Activated CD4-positive, alpha-beta T cell treated with anti-CD3 and anti-CD28 coated beads for 4 hours (primary cell): Measurements from ENCODE around the gene GYPE.
"Not testable (repeated sequence)": the region's sequence is repeated elsewhere in the genome, so short reads cannot be mapped to it uniquely, and the experiment has no call there.

Source experiments
- DNase-seq, 2 donors: peaks; one replicate each; pipeline ENCODE4 v3.0.0-alpha.2; 2020

The GYPE gene

DNA sequence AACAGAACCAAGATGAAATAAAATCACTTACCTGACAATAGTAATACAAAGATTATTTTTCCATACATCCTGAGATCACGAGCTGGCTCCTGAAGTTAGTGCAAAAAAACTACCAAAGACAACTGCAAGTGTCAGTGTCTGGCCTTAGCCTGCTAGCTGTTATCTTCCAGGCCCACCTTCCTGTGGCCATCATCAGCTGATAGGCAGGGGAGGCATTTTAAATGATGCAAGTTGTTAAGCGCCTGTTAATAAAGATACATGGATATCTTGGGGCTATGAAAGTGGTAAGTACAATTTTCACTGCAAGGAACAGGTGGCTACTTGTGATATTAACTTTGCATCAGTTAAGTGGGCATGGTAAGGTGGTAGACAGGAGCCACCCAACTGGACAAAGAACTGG lies at the start of gene GYPE:
Gene GYPE (minus strand): TSS at position 120 of the 400 bp plus-strand sequence. CDS start 52 bp downstream, at position 68.
- DNase-seq, result not testable (repeated sequence)

DNA sequence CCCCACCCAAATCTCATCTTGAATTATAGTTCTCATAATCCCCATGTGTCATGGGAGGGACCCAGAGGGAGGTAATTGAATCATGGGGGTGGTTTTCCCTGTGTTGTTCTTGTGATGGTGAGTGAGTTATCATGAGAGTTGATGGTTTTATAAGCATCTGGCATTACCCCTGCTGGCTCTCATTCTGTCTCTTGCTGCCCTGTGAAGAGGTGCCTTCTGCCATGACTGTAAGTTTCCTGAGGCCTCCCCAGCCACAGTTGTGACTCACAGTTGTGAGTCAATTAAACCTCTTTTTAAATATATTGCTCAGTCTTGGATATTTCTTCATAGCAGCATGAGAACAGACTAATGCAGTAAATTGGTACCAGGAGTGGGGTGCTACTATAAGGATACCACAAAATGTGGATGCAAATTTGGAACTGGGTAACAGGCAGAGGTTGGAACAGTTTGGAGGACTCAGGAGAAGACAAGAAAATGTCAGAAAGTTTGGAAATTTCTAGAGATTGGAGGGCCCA lies 46.2 kb upstream of the GYPE start:
- not testable (repeated sequence) for DNase-seq

DNA sequence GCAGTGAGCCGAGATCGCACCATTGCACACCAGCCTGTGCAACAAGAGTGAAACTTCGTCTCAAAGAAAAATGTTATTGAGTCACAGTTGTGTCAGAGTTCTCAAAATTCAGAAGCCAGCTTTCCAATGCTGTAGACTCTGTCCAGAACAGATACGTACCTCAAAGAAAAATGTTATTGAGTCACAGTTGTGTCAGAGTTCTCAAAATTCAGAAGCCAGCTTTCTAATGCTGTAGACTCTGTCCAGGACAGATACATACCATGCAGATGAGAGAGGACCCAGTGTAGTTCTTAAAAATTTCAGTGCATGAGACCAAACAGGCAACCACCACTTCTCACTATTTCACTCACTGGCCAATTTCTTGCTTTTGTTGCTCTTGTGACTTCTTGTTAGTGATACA lies 45.6 kb upstream of the GYPE start:
- not testable (repeated sequence) for DNase-seq

DNA sequence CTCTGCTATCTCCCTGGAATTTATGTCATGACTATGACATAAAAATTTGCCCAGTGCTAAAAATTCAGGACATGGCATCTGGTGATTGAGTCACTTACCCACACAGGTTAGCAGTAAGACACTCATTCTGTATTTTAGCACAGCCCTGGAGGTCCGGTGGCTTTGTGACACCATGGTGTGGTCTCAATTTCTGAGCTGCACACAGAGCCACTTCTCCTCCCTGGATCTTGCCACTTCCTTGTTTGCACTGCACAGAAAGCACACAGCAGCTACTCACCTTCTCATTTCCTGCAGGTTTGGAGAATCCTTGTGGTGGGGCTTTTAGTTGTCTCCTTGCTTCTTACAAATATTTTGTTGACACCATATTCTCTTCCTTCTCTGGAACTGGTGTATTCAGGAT lies 44.8 kb upstream of the GYPE start:
- DNase-seq, result not testable (repeated sequence)

DNA sequence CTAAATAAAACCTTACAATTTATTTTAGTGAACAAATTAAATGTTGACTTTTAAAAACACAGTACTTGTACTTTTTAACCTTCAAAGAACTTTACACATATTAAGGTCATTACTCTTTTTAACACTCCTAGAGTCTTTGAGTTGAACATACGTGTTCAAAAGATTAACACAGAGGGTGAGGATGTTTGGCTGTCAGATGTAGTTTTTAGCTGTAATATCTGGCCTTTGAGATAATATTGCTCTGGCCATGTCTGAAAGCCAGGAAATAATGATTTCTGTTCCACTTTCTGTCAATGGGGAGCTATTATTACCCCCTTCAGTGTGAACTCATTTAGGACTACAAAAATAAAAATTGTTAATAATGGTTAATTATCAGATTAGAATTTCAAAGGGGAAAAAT lies 42.1 kb upstream of the GYPE start:
- DNase-seq, result not testable (repeated sequence)

DNA sequence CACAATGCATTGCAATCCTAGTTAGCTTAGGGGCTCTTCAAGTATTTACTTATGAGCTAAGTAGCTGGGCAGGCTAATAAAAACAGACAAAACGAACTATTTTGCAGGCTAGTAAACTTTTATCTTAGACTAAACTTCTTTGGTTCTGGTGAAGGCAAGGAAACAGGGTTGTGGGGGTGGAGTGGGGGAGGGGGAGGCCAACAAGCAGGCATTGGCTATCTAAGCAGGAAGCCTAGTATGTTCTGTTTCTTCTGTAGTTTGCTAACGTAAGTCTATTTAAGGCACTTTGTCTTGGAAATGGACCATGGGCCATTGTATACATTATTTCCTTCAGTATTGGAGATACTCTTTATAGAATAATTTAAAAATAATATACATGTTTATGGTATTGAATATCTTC lies 35.3 kb upstream of the GYPE start:
- DNase-seq, result not testable (repeated sequence)

DNA sequence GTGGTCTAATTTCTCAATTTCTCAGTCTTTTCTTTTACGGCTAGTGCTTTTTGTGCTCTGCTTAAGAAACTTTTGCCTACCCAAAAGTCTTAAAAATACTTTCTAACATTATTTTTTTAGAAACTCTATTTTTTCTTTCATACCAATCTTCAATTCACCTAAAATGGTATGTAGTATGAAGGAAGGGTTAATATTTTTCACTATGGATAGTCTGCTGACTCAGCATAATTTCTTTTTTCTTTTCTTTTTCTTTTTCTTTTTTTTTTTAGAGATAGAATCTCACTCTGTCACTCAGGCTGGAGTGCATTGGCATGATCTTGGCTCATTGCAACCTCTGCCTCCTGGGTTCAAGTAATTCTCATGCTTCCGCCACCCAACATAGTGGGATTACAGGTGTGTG lies 34.2 kb upstream of the GYPE start:
- DNase-seq, result no peak

DNA sequence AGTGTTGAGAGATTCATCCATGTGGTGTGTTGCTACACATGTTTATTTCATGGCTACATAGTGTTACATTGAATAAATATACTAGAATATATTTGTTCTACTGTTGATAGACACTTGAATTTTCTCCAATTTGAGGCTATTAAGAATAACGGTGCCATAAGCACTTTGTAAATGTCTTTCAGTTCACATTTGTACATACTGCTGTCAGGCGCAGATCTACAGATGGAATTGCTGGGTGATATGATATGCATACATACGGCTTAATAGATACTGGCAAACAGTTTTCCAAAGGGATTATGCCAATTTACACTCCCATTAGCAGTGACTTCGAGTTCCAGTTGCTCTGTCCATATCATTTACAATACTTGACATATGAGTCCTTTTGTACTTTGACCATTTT lies 33.5 kb upstream of the GYPE start:
- DNase-seq, result not testable (repeated sequence)

DNA sequence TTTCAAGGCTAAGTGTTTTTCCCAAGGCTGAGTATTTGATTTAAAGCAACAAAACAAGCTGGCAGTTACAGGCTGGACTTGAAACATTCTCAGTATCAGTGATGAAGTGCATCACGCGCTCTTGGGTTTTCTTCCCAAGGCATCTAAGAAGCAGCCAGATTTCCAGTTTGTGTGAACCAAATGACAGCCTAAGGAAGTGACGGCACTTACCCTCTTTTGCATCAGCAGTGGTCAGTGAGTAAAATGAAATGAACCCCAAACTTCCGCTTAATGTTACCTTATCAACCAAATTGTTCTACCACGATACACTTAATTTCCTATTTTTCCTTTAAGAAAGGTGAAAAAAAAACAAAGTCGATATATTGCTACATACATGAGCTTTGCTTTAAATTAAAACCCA lies 15.8 kb upstream of the GYPE start:
- DNase-seq, result no peak

DNA sequence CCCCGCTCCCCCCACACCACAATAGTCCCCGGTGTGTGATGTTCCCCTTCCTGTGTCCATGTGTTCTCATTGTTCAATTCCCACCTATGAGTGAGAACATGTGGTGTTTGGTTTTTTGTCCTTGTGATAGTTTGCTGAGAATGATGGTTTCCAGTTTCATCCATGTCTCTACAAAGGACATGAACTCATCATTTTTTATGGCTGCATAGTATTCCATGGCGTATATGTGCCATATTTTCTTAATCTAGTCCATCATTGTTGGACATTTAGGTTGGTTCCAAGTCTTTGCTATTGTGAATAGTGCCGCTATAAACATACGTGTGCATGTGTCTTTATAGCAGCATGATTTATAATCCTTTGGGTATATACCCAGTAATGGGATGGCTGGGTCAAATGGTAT lies 11.1 kb upstream of the GYPE start:
- not testable (repeated sequence) for DNase-seq

DNA sequence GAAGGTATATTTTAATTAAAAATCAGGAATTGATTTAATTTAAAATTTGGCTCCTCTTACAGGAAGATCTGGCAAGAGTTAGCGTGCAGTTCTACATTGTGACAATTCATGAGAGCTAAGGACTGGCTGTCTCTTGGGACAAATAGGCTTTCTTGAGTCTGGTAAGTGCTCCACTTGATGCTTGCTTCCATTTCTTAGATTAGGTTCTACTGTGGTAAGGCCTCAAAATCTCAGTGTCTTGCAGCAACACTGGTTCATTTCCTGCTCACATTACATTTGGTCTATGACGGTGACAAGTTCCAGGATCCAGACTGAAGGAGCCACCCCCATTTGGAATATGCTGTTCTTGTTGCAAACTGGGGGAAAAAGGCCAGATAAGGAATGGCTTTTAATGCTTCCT lies 7.1 kb upstream of the GYPE start:
- DNase-seq, result not testable (repeated sequence)

DNA sequence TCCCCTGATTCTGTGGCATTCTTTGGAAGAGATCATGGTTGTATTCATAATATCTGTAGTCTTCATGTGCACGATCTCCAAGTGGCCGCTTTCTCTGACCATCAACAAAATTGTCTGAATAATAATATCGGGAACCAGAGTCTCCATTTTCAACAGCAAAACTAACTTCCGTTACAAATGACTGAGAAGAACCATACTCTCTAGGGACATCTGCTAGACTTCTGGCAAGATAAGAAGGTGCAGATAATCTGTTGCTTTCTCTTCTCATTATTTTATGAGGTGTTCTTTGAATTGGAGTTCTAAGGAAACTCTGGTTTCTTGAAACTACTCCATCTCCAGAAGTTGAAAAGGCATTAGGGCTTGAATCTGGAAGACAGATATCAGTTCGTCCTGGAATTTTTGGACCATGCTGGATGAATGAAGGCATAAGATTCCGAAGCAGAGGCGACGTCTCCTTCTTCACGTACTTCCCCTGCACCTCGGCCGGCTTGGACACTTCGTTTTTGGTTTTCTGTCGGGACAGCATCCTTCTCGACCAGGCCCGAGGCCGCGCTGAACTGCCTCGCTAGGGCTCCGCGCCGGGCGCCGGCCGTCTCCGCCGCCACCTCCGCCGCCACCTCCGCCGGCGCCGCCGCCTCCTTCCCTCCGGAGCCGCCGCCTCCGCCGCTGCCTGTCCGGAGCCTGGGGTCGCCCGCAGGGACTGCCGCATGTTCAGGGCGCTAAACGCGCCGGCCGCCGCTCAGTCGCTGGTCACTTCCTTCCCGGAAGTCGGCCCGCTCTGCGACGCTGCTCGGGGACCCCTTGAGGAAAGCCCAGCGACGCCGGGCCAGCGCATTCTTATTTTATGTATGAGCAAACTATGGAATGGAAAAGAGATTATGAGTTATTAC lies 6.4 kb upstream of the GYPE start:
- peak in 1 of 2 donors; percentile 2 for DNase-seq

DNA sequence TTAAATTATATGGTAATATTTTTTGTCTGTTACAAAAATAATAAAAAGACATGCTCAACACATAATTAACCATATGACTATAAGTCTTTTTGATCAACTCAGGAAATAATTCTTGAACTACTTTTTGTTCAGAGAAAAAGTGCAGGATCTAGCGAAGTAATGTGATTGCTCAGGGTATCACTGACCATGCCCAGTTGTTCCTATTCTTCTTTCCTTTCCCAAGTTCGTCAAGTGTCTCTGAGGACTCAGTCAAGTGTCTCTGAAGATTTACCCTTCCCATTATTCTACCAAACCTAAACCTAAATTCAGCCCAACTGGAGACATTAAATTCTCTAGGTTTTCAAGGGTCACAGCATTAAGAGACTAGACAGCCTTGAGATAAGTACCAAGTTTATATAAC lies 5.5 kb upstream of the GYPE start:
- DNase-seq, result not testable (repeated sequence)

DNA sequence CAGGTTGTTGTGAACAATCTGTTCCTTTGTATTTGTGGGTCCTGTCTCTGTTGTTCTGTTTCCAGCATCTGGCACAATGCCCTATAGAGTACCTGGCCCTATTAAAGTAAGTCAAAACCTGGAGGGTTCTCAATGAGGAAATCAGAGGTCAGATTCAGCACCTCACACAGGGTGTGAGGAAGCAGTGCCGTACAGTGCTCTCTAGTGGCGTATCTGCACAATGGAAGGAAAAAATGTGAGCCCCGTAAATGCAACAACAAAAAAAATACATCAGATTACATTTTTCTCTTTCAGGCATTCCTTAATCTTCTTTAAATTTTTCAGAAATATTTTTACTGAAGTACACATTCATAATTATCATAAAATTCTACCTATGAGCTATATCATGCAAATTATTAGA lies 2.5 kb upstream of the GYPE start:
- DNase-seq, result not testable (repeated sequence)

DNA sequence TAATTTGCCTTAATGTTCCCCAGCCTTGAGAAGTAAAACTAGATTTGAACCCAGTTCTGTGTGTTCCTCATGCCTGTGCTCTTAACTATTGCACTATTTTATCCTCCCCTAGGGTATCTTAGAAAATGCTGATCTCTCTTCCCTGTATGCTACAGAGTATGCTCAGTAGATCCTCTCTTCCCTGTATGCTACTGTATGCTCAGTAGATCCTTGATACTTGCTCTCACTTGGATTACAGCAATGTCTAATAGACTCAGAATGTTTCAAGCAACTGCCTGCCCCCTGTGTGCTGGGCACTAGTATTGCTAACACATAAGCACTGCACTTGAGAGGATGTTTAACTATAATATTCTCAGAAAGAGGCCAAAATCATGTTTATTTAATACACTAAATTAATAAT lies 928 bp downstream of the GYPE start:
- DNase-seq, result not testable (repeated sequence)

DNA sequence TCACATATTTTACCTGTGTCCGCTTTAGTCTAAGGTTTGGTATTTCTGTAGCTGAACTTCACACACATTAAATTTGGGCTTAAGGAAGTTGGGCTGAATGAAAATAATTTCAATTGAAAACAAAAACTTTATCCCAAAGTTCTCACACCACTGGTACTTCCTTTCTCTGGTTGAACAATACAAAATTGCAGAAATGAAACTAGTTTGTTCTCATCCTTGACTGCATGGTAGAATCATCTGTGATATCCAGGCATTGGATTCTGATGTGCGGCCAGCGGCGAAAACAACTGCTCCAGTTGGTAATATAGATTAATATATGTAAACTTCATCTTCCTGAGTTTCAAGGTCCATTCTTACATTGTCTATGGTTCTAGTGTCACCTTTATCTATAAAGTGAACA lies 15.0 kb downstream of the GYPE start:
- DNase-seq, result not testable (repeated sequence)

DNA sequence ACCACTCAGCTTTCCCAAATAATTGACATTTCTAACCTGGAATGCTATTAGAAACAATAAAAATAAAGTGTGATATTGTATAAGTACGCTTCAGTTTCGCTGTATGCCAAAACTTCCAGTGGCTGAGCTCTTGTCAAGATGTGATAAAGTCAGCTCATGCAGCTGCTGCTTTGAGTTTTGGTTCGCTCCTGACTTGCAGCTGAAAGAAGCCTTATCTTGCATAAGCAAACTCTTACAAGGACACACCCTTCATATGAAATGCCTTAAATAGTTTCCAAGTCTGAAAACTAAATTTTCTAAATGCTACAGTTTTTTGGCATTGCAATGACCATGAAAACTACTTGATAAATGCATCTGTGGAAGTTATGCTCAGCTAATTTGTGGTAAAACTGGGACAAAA lies 17.2 kb downstream of the GYPE start:
- not testable (repeated sequence) for DNase-seq

DNA sequence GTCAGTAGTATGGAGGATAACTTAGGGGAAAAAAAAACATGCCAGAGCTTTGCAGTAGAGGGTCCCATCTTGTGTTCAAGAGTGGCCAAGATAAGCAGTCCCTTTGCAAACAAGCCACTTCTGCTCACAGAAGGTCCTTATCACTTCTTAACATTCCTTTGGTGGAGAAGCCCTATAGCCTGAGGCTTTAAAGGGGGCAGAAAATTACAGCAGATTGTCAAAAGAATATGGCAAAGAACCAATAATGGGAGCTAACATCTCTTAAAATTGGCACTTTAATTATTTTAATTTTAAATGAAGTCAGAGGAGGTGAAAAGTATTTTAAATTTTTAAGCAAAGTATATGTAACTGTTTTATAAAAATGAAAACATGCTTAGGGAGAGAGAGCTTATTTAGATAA lies 20.4 kb downstream of the GYPE start:
- not testable (repeated sequence) for DNase-seq

DNA sequence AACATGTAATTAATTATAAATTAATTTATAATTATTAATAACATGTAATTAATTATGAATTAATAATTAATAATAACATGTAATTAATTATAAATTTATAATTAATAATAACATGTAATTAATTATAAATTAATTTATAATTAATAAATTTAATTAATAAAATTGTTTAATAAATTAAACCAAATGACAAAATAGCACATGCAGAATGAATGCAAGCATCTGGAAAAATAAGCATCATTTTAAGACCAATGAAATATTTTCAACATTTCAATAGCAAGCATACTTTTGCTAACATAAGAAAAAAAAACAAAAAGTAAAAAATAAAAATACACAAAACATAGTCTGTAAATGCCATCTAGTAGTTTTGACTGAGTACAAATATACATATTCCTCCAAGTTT lies 21.8 kb downstream of the GYPE start:
- no peak for DNase-seq

DNA sequence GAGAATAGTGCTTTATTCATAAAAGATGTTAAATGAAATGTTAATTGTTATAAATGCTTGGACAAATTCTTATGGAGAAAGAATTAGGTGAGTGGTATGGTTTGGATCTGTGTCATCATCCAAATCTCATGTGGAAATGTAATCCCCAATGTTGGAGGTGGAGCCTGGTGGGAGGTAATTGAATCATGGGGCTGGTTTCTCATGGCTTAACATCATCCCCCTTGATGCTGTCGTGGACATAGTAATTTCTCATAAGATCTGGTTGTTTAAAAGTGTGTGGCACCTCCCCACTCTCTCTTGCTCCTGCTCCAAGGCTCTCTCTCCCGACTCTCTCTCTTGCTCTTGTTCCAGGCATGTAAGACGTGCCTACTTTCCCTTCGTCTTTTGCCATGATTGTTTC lies 22.5 kb downstream of the GYPE start:
- no peak for DNase-seq

DNA sequence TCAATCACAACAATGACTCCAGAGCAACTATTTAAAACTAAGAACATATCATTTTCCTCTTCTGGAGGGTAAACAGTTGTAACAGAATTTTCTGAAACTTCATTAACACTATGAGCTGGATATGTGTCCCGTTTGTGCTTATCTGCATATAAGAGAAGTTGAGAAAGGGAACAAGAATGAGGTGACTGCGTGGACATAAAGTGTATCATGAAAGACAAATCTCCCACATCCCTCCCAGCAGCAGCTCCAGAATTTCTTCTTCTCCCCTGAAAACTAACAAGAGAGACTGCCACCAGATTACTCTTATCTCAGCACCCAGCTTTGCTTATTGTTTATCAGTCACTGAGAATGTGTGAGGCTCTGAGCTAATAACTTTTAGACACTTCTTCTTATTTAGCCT lies 25.8 kb downstream of the GYPE start:
- not testable (repeated sequence) for DNase-seq

DNA sequence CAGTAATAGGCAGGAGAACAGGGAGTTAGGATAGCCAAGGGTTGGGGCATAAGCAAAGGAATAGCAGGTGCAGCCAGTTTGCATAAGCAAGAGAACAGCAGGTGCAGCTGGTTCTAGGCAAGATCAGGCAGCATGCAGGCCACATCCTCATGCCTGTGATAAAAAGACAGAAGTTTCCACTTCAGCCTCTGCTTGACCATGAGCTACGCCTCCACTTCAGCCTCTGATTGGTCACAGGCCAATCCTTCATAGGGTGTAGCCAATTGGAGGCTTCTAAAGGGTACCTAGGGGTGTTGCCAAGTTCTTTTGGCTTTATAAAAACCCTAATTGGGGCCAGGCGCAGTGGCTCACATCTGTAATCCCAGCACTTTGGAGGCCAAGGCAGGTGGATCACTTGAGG lies 30.0 kb downstream of the GYPE start:
- not testable (repeated sequence) for DNase-seq

DNA sequence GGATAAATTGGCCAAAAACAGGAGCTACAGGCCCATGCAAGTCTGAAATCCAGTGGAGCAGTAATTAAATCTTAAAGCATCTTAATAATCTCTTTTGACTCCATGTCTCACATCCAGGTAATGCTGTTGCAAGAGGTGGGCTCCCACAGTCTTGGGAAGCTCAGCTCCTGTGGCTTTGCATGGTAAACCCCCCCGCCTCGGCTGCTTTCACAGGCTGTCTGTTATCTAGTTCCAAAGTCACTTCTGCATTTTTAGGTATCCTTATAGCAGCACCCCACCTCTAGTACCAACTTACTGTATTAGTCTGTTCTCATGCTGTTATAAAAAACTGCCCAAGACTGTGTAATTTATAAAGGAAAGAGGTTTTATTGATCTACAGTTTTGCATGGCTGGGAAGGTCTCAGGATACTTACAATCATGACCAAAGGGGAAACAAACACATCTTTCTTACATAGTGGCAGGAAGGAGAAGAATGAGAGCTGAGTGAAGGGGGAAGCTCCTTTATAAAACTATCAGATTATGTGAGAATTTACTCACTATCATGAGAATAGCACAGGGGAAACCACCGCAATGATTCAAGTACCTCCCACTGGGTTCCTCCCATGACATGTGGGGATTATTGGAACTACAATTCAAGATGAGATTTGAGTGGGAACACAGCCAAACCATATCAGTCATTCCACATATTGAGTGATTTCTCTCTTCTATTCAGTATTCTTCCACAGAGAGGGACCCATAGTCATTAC lies 34.7 kb downstream of the GYPE start:
- DNase-seq, result not testable (repeated sequence)

DNA sequence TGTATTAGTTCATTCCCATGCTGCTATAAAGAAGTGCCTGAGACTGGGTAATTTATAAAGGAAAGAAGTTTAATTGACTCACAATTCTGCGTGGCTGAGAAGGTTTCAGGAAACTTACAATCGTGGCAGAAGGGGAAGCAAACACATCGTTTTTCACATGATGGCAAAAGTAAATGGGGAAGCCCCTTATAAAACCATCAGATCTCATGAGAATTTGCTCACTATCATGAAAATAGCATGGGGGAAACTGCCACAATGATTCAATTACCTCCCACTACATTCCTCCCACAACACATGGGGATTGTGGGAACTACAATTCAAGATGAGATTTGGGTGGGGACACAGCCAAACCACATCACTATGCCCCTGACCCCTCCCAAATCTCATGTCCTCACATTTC lies 35.4 kb downstream of the GYPE start:
- not testable (repeated sequence) for DNase-seq
